Activated CD4-positive, alpha-beta memory T cell treated with anti-CD3 and anti-CD28 coated beads, Interleukin-2, amount 10 ng/mL, durations not matched to agents 7 days and 5 days (primary cell): ENCODE measurements around the gene FMNL2. TPM values are rescaled to one million over a fixed set of nuclear protein-coding genes. Genes with fewer than 3 reads are reported as not detected.
"Not testable (repeated sequence)": the region's sequence is repeated elsewhere in the genome, so short reads cannot be mapped to it uniquely, and the experiment has no call there.

Experiments
- CTCF ChIA-PET: fragments of 350-600 bp; sonication (Branson Sonifier 250); formaldehyde crosslinking; loops from one replicate; lab custom pipeline; 2021; ENCODE audit warnings: antibody characterized with exemption, inconsistent platforms; lab: Charles Lee
- POLR2A ChIA-PET: fragments of 350-600 bp; sonication (Branson Sonifier 250); formaldehyde crosslinking; loops from one replicate; lab custom pipeline; 2021; ENCODE audit warnings: antibody characterized with exemption; lab: Charles Lee
- DNase-seq: peaks from one replicate; pipeline ENCODE4 v3.0.0-alpha.2; 2020
- H3K27ac Mint-ChIP-seq: one replicate; pipeline ENCODE4 v1.8.0; 2021; ENCODE audit warnings: mild to moderate bottlenecking, mixed read lengths
- H3K27me3 Mint-ChIP-seq: one replicate; pipeline ENCODE4 v1.8.0; 2021; ENCODE audit warnings: mixed read lengths
- H3K36me3 Mint-ChIP-seq: one replicate; pipeline ENCODE4 v1.8.0; 2021; ENCODE audit warnings: low read depth, mixed read lengths
- H3K4me1 Mint-ChIP-seq: one replicate; pipeline ENCODE4 v1.8.0; 2021; ENCODE audit warnings: mixed read lengths
- H3K4me3 Mint-ChIP-seq: one replicate; pipeline ENCODE4 v1.8.0; 2021; ENCODE audit warnings: mild to moderate bottlenecking, mixed read lengths
- H3K9me3 Mint-ChIP-seq: one replicate; pipeline ENCODE4 v1.8.0; 2021; ENCODE audit warnings: mixed read lengths
- total RNA-seq, 2 experiments: library from RNA; stranded (reverse); gene quantifications; one replicate each; pipeline ENCODE4 v1.2.3, GENCODE V29; 2021

FMNL2 gene
- total RNA-seq, 2 experiments from 2014 or later = 1.0 to 1.1 TPM

GRCh38 chr2:152388269-152388668, 53.3 kb downstream of the FMNL2 start:
- H3K4me3 Mint-ChIP-seq, DNase-seq, POLR2A ChIA-PET, H3K9me3 Mint-ChIP-seq, H3K27me3 Mint-ChIP-seq, H3K4me1 Mint-ChIP-seq, H3K27ac Mint-ChIP-seq, CTCF ChIA-PET, H3K36me3 Mint-ChIP-seq: not testable (repeated sequence)

GRCh38 chr2:152389483-152389882, 54.5 kb downstream of the FMNL2 start:
- H3K4me3 Mint-ChIP-seq = no peak overlapping the region
- CTCF ChIA-PET = no interaction called here

GRCh38 chr2:152390837-152391236, 55.9 kb downstream of the FMNL2 start:
- H3K36me3 Mint-ChIP-seq = no peaks in the 10 kb centered on the region
- no peaks in the 10 kb centered on the region for H3K4me1 Mint-ChIP-seq
- no peak overlapping the region for H3K27ac Mint-ChIP-seq
- DNase-seq = no peak
- H3K4me3 Mint-ChIP-seq = no peak overlapping the region
- CTCF ChIA-PET = no interaction called here
- POLR2A ChIA-PET = no interaction called here
- H3K27me3 Mint-ChIP-seq = peaks cover 2% of the 10 kb centered on the region
- no peaks in the 10 kb centered on the region for H3K9me3 Mint-ChIP-seq

More at GRCh38 chr2:152389483-152389882, 54.5 kb downstream of the FMNL2 start:
- peaks cover 3% of the 10 kb centered on the region for H3K27me3 Mint-ChIP-seq
- DNase-seq = no peak
- POLR2A ChIA-PET = no interaction called here
- no peaks in the 10 kb centered on the region for H3K4me1 Mint-ChIP-seq
- H3K27ac Mint-ChIP-seq = no peak overlapping the region
- H3K9me3 Mint-ChIP-seq = no peaks in the 10 kb centered on the region
- no peaks in the 10 kb centered on the region for H3K36me3 Mint-ChIP-seq

GRCh38 chr2:152391318-152391717, 56.3 kb downstream of the FMNL2 start:
- H3K36me3 Mint-ChIP-seq = no peaks in the 10 kb centered on the region
- H3K9me3 Mint-ChIP-seq = no peaks in the 10 kb centered on the region
- no peak overlapping the region for H3K27ac Mint-ChIP-seq
- peaks cover 2% of the 10 kb centered on the region for H3K27me3 Mint-ChIP-seq
- H3K4me3 Mint-ChIP-seq = no peak overlapping the region
- POLR2A ChIA-PET = no interaction called here
- CTCF ChIA-PET = no interaction called here
- no peak for DNase-seq
- no peaks in the 10 kb centered on the region for H3K4me1 Mint-ChIP-seq

- Mint-ChIP-seq H3K4me1 (no peaks in the 10 kb centered on the region), H3K9me3 (no peaks in the 10 kb centered on the region), H3K27ac (no peak overlapping the region), H3K27me3 (peaks cover 10% of the 10 kb centered on the region), H3K4me3 (no peak overlapping the region), H3K36me3 (no peaks in the 10 kb centered on the region)
- CTCF ChIA-PET = no interaction called here
- DNase-seq = no peak
- POLR2A ChIA-PET = no interaction called here
These were observed 58.4 kb downstream of the FMNL2 start for GRCh38 chr2:152393377-152393776.

- POLR2A ChIA-PET = no interaction called here
These were observed 59.4 kb downstream of the FMNL2 start for GRCh38 chr2:152394326-152394725.

GRCh38 chr2:152395103-152395502, 60.1 kb downstream of the FMNL2 start:
- Mint-ChIP-seq H3K9me3 (no peaks in the 10 kb centered on the region), H3K27me3 (peaks cover 21% of the 10 kb centered on the region), H3K36me3 (no peaks in the 10 kb centered on the region), H3K27ac (no peak overlapping the region), H3K4me1 (peaks cover 2% of the 10 kb centered on the region), H3K4me3 (no peak overlapping the region)
- DNase-seq = no peak
- CTCF ChIA-PET = no interaction called here
- POLR2A ChIA-PET = interaction anchor here (1.2 kb wide), 1 partner anchor 16 kb away, joined by 3 read pairs; no protein-coding TSS in a partner anchor

More at GRCh38 chr2:152394326-152394725, 59.4 kb downstream of the FMNL2 start:
- H3K4me1 Mint-ChIP-seq = no peaks in the 10 kb centered on the region
- no peak overlapping the region for H3K27ac Mint-ChIP-seq
- no peak for DNase-seq
- CTCF ChIA-PET = no interaction called here
- no peak overlapping the region for H3K4me3 Mint-ChIP-seq
- no peaks in the 10 kb centered on the region for H3K36me3 Mint-ChIP-seq
- peaks cover 17% of the 10 kb centered on the region for H3K27me3 Mint-ChIP-seq
- H3K9me3 Mint-ChIP-seq = no peaks in the 10 kb centered on the region

- Mint-ChIP-seq H3K36me3 (no peaks in the 10 kb centered on the region), H3K4me3 (no peak overlapping the region), H3K9me3 (no peaks in the 10 kb centered on the region), H3K4me1 (peaks cover 2% of the 10 kb centered on the region), H3K27ac (no peak overlapping the region), H3K27me3 (peaks cover 21% of the 10 kb centered on the region)
- no peak for DNase-seq
- ChIA-PET POLR2A (interaction anchor here (1.2 kb wide), 1 partner anchor 16 kb away, joined by 3 read pairs; no protein-coding TSS in a partner anchor), CTCF (no interaction called here)
These were observed 60.6 kb downstream of the FMNL2 start for GRCh38 chr2:152395572-152395971.

- no peak overlapping the region for H3K4me3 Mint-ChIP-seq
- no peaks in the 10 kb centered on the region for H3K9me3 Mint-ChIP-seq
- H3K27ac Mint-ChIP-seq = no peak overlapping the region
- no peak for DNase-seq
- H3K4me1 Mint-ChIP-seq = peaks cover 2% of the 10 kb centered on the region
- ChIA-PET CTCF (no interaction called here), POLR2A (no interaction called here)
- H3K27me3 Mint-ChIP-seq = peaks cover 25% of the 10 kb centered on the region
- no peaks in the 10 kb centered on the region for H3K36me3 Mint-ChIP-seq
These were observed 61.1 kb downstream of the FMNL2 start for GRCh38 chr2:152396051-152396511.

GRCh38 chr2:152396763-152397162, 61.8 kb downstream of the FMNL2 start:
- no peak overlapping the region for H3K4me3 Mint-ChIP-seq
- H3K27me3 Mint-ChIP-seq = peaks cover 31% of the 10 kb centered on the region
- ChIA-PET CTCF (no interaction called here), POLR2A (no interaction called here)
- H3K36me3 Mint-ChIP-seq = no peaks in the 10 kb centered on the region
- H3K9me3 Mint-ChIP-seq = no peaks in the 10 kb centered on the region
- no peak for DNase-seq
- no peak overlapping the region for H3K27ac Mint-ChIP-seq
- H3K4me1 Mint-ChIP-seq = peaks cover 2% of the 10 kb centered on the region

- no peak overlapping the region for H3K4me3 Mint-ChIP-seq
- ChIA-PET POLR2A (no interaction called here), CTCF (no interaction called here)
- H3K4me1 Mint-ChIP-seq = peaks cover 14% of the 10 kb centered on the region
- H3K36me3 Mint-ChIP-seq = no peaks in the 10 kb centered on the region
- H3K27me3 Mint-ChIP-seq = peaks cover 32% of the 10 kb centered on the region
- no peaks in the 10 kb centered on the region for H3K9me3 Mint-ChIP-seq
- DNase-seq = no peak
- H3K27ac Mint-ChIP-seq = no peak overlapping the region
These were observed 64.0 kb downstream of the FMNL2 start for GRCh38 chr2:152399003-152399402.

GRCh38 chr2:152400607-152401214, 65.7 kb downstream of the FMNL2 start:
- no peak overlapping the region for H3K4me3 Mint-ChIP-seq
- no peaks in the 10 kb centered on the region for H3K36me3 Mint-ChIP-seq
- ChIA-PET POLR2A (no interaction called here), CTCF (no interaction called here)
- peaks cover 21% of the 10 kb centered on the region for H3K4me1 Mint-ChIP-seq
- no peaks in the 10 kb centered on the region for H3K9me3 Mint-ChIP-seq
- H3K27ac Mint-ChIP-seq = no peak overlapping the region
- peaks cover 33% of the 10 kb centered on the region for H3K27me3 Mint-ChIP-seq
- no peak for DNase-seq

- DNase-seq = peak; percentile 20
- POLR2A ChIA-PET = no interaction called here
These were observed 68.1 kb downstream of the FMNL2 start for GRCh38 chr2:152402780-152403759.

More at GRCh38 chr2:152402780-152403759, 68.1 kb downstream of the FMNL2 start:
- no peaks in the 10 kb centered on the region for H3K9me3 Mint-ChIP-seq
- peaks cover 27% of the 10 kb centered on the region for H3K27me3 Mint-ChIP-seq
- H3K36me3 Mint-ChIP-seq = no peaks in the 10 kb centered on the region
- peaks cover 35% of the 10 kb centered on the region for H3K4me1 Mint-ChIP-seq
- no peak overlapping the region for H3K4me3 Mint-ChIP-seq
- CTCF ChIA-PET = no interaction called here
- H3K27ac Mint-ChIP-seq = peak overlapping the region; percentile 12
